HG03135 (cell line): ENCODE results near the gene BACH2.
A peak's percentile ranks its signal among the peaks of the same experiment; 100 is the strongest.
"Not testable (repeated sequence)": the region's sequence is repeated elsewhere in the genome, so short reads cannot be mapped to it uniquely, and the experiment has no call there.

Source experiments
- ATAC-seq: cut with Tn5 transposase; IDR thresholded peaks from one replicate; pipeline ENCODE4 v1.9.1; 2021; ENCODE audit warnings: mild to moderate bottlenecking, moderate library complexity; ENCODE audit not compliant: unreplicated experiment

BACH2 gene

DNA sequence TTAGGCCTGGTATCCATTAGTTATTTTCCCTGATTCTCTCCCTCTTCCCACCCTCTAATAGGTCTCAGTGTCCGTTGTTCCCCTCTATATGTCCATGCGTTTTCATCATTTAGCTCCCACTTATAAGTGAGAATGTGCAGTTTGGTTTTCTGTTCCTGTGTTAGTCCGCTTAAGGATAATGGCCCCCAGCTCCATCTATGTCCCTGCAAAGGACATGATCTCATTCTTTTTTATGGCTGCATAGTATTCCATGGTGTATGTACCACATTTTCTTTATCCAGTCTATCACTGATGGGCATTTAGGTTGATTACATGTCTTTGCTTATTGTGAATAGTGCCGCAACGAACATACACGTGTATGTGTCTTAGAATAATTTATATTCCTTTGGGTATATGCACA is 14.4 kb downstream of the BACH2 start:
- not testable (repeated sequence) for ATAC-seq

DNA sequence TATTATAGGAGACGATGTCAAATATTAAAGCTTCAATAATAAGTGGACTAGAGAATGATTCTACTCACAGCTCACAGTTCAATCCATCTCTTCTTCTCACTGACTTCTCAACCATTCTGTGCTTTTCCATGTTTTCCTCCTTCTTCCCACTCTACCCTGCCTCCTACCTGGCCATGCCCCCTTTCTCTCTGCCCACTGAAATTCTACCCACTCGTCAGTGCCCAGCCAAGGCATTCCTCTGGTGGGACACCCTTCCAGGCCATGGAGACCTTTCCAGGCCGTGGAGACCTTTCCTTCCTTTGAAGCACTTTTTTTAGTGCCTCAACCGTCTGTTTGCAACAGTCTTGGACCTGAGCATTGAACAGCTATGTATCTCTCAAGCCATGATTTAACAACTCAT is 18.5 kb downstream of the BACH2 start:
- no peak for ATAC-seq

DNA sequence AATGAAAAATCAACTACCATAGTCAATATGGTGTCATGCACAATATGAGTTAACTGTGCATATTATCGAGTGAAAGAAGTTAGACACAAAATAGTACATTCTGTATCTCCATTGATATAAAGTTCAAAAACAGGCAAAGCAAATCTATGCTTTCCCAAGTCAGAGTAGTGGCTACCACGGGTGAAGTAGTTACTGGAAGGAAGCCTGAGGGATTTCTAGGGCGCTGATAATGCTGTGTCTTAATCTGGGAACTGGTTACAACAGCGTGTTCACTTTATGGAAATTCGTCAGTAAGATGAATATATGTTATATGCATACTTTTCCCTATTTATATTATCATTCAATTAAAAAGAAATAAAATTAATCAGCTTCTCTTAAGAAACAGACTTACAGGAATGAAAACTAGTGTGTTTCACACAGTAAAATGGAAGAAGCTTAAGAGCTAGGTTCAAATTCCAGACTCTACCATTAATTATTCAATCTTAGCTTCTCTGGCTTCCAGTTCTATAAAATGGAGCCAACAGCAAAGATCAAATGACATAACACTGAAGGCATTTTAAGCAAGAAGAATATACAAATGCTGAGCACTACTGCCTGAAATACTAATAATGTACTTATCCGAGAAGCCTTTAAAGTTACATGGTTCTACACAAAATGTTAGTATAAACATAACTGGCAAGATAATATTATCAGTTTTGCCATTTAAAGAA is 19.2 kb downstream of the BACH2 start:
- no peak for ATAC-seq

DNA sequence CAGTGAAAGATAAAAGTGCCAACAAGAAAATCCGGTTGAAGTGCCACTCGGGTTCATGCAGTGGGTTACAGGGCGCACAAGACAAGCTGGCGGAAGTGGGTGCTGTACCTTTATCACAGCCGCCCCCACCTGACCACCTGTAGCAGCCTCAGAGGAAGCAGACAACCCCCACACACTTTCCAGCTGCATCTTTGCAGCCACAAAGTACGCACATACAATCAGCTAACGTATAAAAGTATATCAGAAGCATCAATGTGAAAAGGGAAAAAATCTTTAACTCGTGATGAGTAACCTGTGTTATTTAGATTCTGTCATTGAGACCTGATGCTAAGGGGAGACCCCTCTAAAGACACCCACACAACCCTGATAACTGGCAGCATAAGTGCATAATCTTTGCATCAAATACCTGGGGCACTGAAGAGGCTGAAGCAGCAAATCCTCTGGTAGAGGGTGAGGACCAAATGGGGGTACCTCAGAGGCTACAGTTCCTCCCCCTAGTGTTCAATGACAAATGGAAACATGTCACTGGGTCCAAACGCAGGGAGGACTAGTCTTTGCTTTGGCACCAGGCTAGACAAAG is 22.1 kb downstream of the BACH2 start:
- no peak for ATAC-seq

- ATAC-seq, result no peak
Measured at GRCh38 chr6:90273863-90274262, 22.8 kb downstream of the BACH2 start.

GRCh38 chr6:90272895-90273294 is 23.7 kb downstream of the BACH2 start:
- ATAC-seq, result no peak

- ATAC-seq, result no peak
Measured at GRCh38 chr6:90271831-90272230, 24.8 kb downstream of the BACH2 start.

DNA sequence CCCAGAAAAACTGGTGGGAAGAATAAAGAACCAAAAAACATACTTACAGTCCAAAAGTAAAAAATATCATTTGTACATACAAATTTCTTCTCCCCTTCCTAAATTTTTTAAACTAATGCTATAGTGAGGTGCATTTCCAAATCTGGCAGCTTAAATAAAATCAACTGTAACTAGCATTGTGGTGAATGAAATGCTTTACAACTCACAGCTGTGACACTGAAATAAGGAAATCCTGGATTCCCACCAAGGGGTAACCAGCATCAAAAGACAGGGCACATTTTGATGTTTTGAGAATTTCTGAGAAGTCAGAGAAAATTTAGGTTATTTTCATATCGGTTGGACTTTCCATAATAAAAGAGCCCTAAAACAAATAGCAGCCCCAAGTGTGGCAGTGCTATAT is 27.3 kb downstream of the BACH2 start:
- no peak for ATAC-seq

GRCh38 chr6:90268178-90268577 is 28.5 kb downstream of the BACH2 start:
- no peak for ATAC-seq

- no peak for ATAC-seq
Measured at GRCh38 chr6:90266905-90267621, 29.6 kb downstream of the BACH2 start.

DNA sequence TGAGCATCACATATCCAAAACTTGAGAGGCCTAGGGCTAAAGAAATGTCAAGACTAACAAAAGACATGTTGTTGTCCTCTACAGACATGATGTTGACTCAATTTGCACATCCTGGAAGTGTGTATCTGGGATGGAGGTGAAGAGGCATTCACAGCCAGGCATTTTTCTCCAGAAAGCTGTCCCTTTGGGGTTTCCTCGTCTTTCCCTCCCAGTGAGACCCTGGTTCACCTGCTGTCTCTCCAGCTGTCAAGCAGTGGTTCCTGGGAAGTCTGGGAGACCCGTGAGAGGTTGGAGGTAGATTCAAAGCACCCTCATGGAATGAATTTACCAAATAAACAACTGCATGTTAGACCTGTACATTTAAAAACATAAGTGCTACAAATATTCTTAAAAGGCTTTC is 32.1 kb downstream of the BACH2 start:
- no peak for ATAC-seq

DNA sequence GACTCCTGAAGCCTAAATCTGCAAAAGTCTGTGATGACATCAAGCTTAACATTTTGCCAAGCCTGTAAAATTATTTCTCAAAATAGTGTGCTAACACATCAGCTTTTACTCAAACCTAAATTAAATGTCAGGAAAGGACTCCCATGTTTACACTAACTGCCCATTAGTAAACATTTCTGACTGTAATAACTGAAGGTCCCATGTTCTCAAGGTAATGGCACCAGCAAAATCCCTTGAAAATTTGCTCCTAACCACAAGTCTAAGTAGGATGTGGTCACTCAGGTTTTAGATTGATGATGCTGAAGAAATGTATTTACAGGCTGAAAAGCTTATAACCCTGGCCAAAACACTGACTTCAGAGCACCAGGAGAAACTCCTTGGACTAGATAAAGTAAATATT is 33.0 kb downstream of the BACH2 start:
- ATAC-seq, result no peak

DNA sequence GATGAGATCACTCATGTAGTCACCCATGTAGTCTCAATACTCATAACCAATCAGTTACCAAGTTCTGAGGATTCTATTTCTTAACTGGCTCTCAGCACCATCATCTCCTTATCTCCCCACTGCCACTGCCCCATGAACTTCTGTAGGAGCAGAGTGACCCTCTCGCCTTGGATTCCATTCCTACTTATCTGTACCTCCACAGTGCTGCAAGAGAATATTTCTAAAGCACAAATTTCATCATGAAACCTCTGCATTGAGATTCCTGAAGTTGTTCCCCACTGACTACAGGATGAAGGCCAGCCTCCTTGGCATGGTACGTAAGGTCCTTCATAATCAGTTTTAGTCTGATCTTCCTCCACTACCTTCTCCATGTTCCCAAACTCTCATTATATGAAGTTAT is 34.8 kb downstream of the BACH2 start:
- no peak for ATAC-seq

DNA sequence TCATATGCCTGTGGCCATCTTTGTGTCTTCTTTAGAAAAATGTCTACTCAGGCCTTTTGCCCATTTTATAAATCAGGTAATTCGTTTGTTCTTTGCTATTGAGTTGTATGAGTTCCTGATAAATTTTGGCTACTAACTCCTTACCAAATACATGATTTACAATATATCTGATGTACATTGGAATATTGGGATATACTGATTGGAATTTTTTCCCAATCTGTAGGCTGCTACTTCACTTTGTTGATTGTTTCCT is 39.2 kb downstream of the BACH2 start:
- no peak for ATAC-seq

- no peak for ATAC-seq
Measured at GRCh38 chr6:90256698-90257485, 39.8 kb downstream of the BACH2 start.

- ATAC-seq, result no peak
Measured at GRCh38 chr6:90253631-90254030, 43.0 kb downstream of the BACH2 start.

- ATAC-seq, result peak; percentile 87
Measured at GRCh38 chr6:90251295-90251992, 45.2 kb downstream of the BACH2 start.

DNA sequence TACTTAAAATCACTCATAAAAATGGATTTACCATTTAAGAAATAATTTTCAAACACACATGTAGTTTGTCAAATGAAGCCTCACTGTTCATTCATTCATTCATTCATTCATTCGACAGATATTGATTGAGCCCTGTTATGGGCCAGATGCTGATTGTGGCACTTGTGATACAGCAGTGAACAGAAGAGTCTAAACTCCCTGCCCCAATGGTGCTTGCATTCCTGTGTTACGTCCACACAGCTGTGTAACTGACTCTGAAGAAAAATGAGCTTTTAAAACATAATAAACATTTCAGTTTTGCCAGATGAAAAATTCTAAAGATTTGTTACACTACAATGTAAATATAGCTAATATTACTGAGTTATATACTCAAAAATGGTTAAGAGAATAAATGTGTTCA is 46.2 kb downstream of the BACH2 start:
- no peak for ATAC-seq

GRCh38 chr6:90249458-90249857 is 47.2 kb downstream of the BACH2 start:
- no peak for ATAC-seq

- no peak for ATAC-seq
Measured at GRCh38 chr6:90249034-90249433, 47.6 kb downstream of the BACH2 start.

GRCh38 chr6:90247262-90247661 is 49.4 kb downstream of the BACH2 start:
- ATAC-seq, result no peak
